HCT116 (cell line): ENCODE results near the gene FGF14. TPM values are rescaled to one million over a fixed set of nuclear protein-coding genes. Genes with fewer than 3 reads are reported as not detected.

Experiments
- ATAC-seq: fragments of 200-7000 bp; cut with Tn5 transposase; 2 replicates; pipeline ENCODE4 v1.9.1; 2020; ENCODE audit warnings: mild to moderate bottlenecking, moderate library complexity
- BruUV-seq: library from RNA; stranded (reverse); fragments of 400-500 nt; replicated peaks from 2 replicates; lab custom pipeline; 2021; lab: Mats Ljungman, UMichigan
- CTCF ChIA-PET: fragments of 300-600 bp; sonication (Branson Sonifier 250); formaldehyde crosslinking; loops from one replicate; lab custom pipeline; 2021; ENCODE audit warnings: antibody characterized with exemption; lab: Charles Lee
- POLR2A ChIA-PET: fragments of 300-600, 350-600 bp; sonication (Branson Sonifier 250); formaldehyde crosslinking; loops from one replicate; lab custom pipeline; 2021; ENCODE audit warnings: antibody characterized with exemption; lab: Charles Lee
- RAD21 ChIA-PET, 2 experiments: fragments of 300-600 bp; sonication (Branson Sonifier 250); formaldehyde crosslinking; loops; one replicate each; lab custom pipeline; 2023; ENCODE audit warnings: low total read pairs in 2 of 2; ENCODE audit not compliant: uncharacterized antibody in 2 of 2, unreplicated experiment in 2 of 2, low non-redundant PET in 1 of 2; lab: Charles Lee
- DNase-seq: peaks from one replicate; pipeline ENCODE4 v3.0.0-alpha.2; 2010; ENCODE audit warnings: low read depth, low spot score
- H2AFZ ChIP-seq: fragments of 200-600 bp; shearing (Covaris generic), sonication (generic); 2 replicates; pipeline ENCODE4 v1.6.1; 2017; ENCODE audit warnings: low read depth, mixed run types, mixed read lengths, antibody characterized with exemption, low read length; ENCODE audit not compliant: poor library complexity, severe bottlenecking
- H3K27ac ChIP-seq: 2 replicates; pipeline ENCODE4 v1.5.1; 2012; ENCODE audit warnings: low read depth, low read length
- H3K27me3 ChIP-seq: fragments of 200-600 bp; sonication (generic); 2 replicates; pipeline ENCODE4 v1.6.1; 2016; ENCODE audit warnings: mixed run types, low read length, mixed read lengths; ENCODE audit not compliant: insufficient read depth
- H3K36me3 ChIP-seq, 2 experiments: fragments of 200-500 bp in 1 of 2; fragments of 200-600 bp in 1 of 2; sonication (Bioruptor generic) in 1 of 2; sonication (generic) in 1 of 2; 2 replicates each; pipeline versions ENCODE4 v1.5.1 to v1.6.1; 2014 to 2016; ENCODE audit warnings: low read length in 2 of 2, inconsistent platforms in 1 of 2, mixed read lengths in 1 of 2, mixed run types in 1 of 2; ENCODE audit not compliant: insufficient read depth in 2 of 2, control insufficient read depth in 1 of 2
- H3K4me1 ChIP-seq, 2 experiments: fragments of 200-600 bp in 1 of 2; sonication (generic) in 1 of 2; 2 replicates each; pipeline versions ENCODE4 v1.5.1 to v1.6.1; 2012 to 2017; ENCODE audit warnings: low read length in 2 of 2, inconsistent platforms in 1 of 2, mild to moderate bottlenecking in 1 of 2, mixed read lengths in 1 of 2, mixed run types in 1 of 2, moderate library complexity in 1 of 2; ENCODE audit not compliant: insufficient read depth in 2 of 2, control insufficient read depth in 1 of 2
- H3K4me2 ChIP-seq: fragments of 200-600 bp; sonication (generic); 2 replicates; pipeline ENCODE4 v1.6.1; 2017; ENCODE audit warnings: mixed run types, low read length, mixed read lengths
- H3K4me3 ChIP-seq, 2 experiments: fragments of 200-600 bp in 1 of 2; sonication (generic) in 1 of 2; replicated peaks in 1 of 2; 2 replicates each; pipeline ENCODE4 v1.5.1; 2011 to 2016; ENCODE audit warnings: low read length in 2 of 2, control low read depth in 1 of 2, low read depth in 1 of 2, mild to moderate bottlenecking in 1 of 2, mixed read lengths in 1 of 2, mixed run types in 1 of 2
- H3K79me2 ChIP-seq: fragments of 200-600 bp; sonication (generic); 2 replicates; pipeline ENCODE4 v1.6.1; 2017; ENCODE audit warnings: mild to moderate bottlenecking, mixed run types, low read length, moderate library complexity, mixed read lengths; ENCODE audit not compliant: insufficient read depth
- H3K9ac ChIP-seq: fragments of 200-600 bp; sonication (generic); 2 replicates; pipeline ENCODE4 v1.6.1; 2016; ENCODE audit warnings: low read length, mixed read lengths
- H3K9me2 ChIP-seq: fragments of 200-600 bp; sonication (generic), shearing (Covaris generic); 2 replicates; pipeline ENCODE4 v1.6.1; 2017; ENCODE audit warnings: mixed run types, mild to moderate bottlenecking, moderate library complexity; ENCODE audit not compliant: insufficient read depth
- H3K9me3 ChIP-seq, 2 experiments: fragments of 200-500 bp in 1 of 2; fragments of 200-600 bp in 1 of 2; sonication (Bioruptor generic) in 1 of 2; sonication (generic) in 1 of 2; 2 replicates each; pipeline ENCODE4 v1.6.1; 2014 to 2017; ENCODE audit warnings: low read length in 2 of 2, mixed read lengths in 2 of 2, inconsistent platforms in 1 of 2, low read depth in 1 of 2, mild to moderate bottlenecking in 1 of 2, mixed run types in 1 of 2, moderate library complexity in 1 of 2; ENCODE audit not compliant: control insufficient read depth in 1 of 2, insufficient read depth in 1 of 2
- H4K20me1 ChIP-seq: fragments of 200-600 bp; sonication (generic), shearing (Covaris generic); 2 replicates; pipeline ENCODE4 v1.6.1; 2017; ENCODE audit warnings: mixed run types, mild to moderate bottlenecking, moderate library complexity; ENCODE audit not compliant: insufficient read depth
- CEBPB ChIP-seq: IDR thresholded peaks from 2 replicates; pipeline ENCODE4 v1.6.1; 2012; ENCODE audit warnings: low read depth
- EGR1 ChIP-seq: IDR thresholded peaks from 2 replicates; pipeline ENCODE4 v1.6.1; 2012; ENCODE audit warnings: low read depth
- ELF1 ChIP-seq: IDR thresholded peaks from 2 replicates; pipeline ENCODE4 v1.6.1; 2012; ENCODE audit warnings: low read depth, borderline replicate concordance
- EZH2 ChIP-seq: fragments of 200-600 bp; sonication (generic); IDR thresholded peaks from 2 replicates; pipeline ENCODE4 v1.6.1; 2017; ENCODE audit warnings: antibody characterized with exemption, mixed run types
- EZH2phosphoT487 ChIP-seq: fragments of 200-600 bp; IDR thresholded peaks from 2 replicates; pipeline ENCODE4 v1.6.1; 2018; ENCODE audit warnings: antibody characterized with exemption, borderline replicate concordance
- FOSL1 ChIP-seq: IDR thresholded peaks from 2 replicates; pipeline ENCODE4 v1.6.1; 2012; ENCODE audit warnings: low read depth
- JUND ChIP-seq: IDR thresholded peaks from 2 replicates; pipeline ENCODE4 v1.6.1; 2012
- POLR2AphosphoS5 ChIP-seq: IDR thresholded peaks from 2 replicates; pipeline ENCODE4 v1.6.1; 2011; ENCODE audit warnings: mild to moderate bottlenecking, low read depth, low read length, moderate library complexity
- RAD21 ChIP-seq: IDR thresholded peaks from 2 replicates; pipeline ENCODE4 v1.6.1; 2012; ENCODE audit warnings: low read depth, mild to moderate bottlenecking
- SIN3A ChIP-seq: IDR thresholded peaks from 2 replicates; pipeline ENCODE4 v1.6.1; 2012; ENCODE audit warnings: low read depth
- SP1 ChIP-seq: IDR thresholded peaks from 2 replicates; pipeline ENCODE4 v1.6.1; 2012; ENCODE audit warnings: low read depth
- TCF7L2 ChIP-seq: IDR thresholded peaks from 2 replicates; pipeline ENCODE4 v1.7.0; 2011; ENCODE audit warnings: borderline replicate concordance, inconsistent platforms; ENCODE audit not compliant: insufficient read depth, insufficient read length; ENCODE audit errors: extremely low read depth
- YY1 ChIP-seq: IDR thresholded peaks from 2 replicates; pipeline ENCODE4 v1.6.1; 2011; ENCODE audit warnings: low read length, low read depth, moderate library complexity, mild to moderate bottlenecking; ENCODE audit not compliant: insufficient replicate concordance; ENCODE audit errors: extremely low read depth
- ZFX ChIP-seq: fragments of 450-650 bp; IDR thresholded peaks from 2 replicates; pipeline ENCODE4 v1.6.1; 2017
- ZNF274 ChIP-seq: fragments of 200-500 bp; sonication (Bioruptor generic); IDR thresholded peaks from 2 replicates; pipeline ENCODE4 v1.6.1; 2014; ENCODE audit warnings: mild to moderate bottlenecking, low read depth, low read length, inconsistent platforms
- intact Hi-C: fragments of 100-400 bp; cut with micrococcal nuclease; formaldehyde crosslinking; loops from 2 replicates; pipeline ENCODE4 v1.10.0; 2022
- total RNA-seq: library from RNA; stranded (reverse); gene quantifications from one replicate; pipeline ENCODE4 v1.2.1, GENCODE V29; 2021; ENCODE audit not compliant: unreplicated experiment
- TF ChIP-seq, protein P1 (sequence below): IDR thresholded peaks from 2 replicates; pipeline ENCODE4 v1.6.1; 2012
- TF ChIP-seq, protein P2 (sequence below): IDR thresholded peaks from 2 replicates; pipeline ENCODE4 v1.6.1; 2012
- TF ChIP-seq, protein P3 (sequence below): IDR thresholded peaks from 2 replicates; pipeline ENCODE4 v1.6.1; 2011; ENCODE audit warnings: mild to moderate bottlenecking, low read length, moderate library complexity; ENCODE audit not compliant: insufficient replicate concordance; ENCODE audit errors: extremely low read depth

The FGF14 gene
- total RNA-seq, 1 experiment from 2014 or later = not detected

DNA sequence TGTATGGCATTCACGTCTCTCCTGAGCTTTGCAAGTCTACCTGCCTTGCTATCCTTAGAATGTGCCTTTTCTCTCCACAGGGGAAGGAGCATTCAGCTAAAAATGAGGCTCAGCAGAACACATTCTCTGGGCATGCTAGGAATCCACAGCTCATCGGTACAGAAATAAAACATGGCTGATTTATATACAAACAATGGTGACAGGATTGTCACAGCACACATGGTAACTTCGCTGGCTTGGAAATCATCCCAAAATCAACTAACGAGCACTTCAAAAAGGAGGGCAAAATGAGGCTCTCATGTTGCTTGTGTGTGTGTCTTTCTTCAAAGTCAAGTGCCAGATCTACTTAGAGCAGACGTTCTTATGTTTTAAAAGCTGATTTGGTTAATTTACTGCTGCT, 373.0 kb downstream of the FGF14 start:
- CTCF ChIA-PET = no interaction called here
- H4K20me1 ChIP-seq = no peaks in the 10 kb centered on the region
- ATAC-seq (no peak), DNase-seq (no peak)
- H3K9me3 ChIP-seq = peaks cover 0 to 6% of the 10 kb centered on the region in 2 experiments; a peak in 1 of 4 replicates
- H3K4me2 ChIP-seq = no peak overlapping the region
- intact Hi-C loops = no loop called here
- no peak overlapping the region for H2AFZ ChIP-seq
- H3K4me1 ChIP-seq = no peaks in the 10 kb centered on the region
- POLR2A ChIA-PET = no interaction called here
- no peaks in the 10 kb centered on the region for H3K36me3 ChIP-seq
- H3K79me2 ChIP-seq = no peaks in the 10 kb centered on the region
- H3K27ac ChIP-seq = no peak overlapping the region
- H3K9me2 ChIP-seq = no peaks in the 10 kb centered on the region
- BruUV-seq = no TSS peak
- RAD21 ChIA-PET = no interaction called here
- H3K27me3 ChIP-seq = no peaks in the 10 kb centered on the region
- H3K4me3 ChIP-seq = no peak overlapping the region
- no peak overlapping the region for H3K9ac ChIP-seq
- TF ChIP-seq, protein P1, sequence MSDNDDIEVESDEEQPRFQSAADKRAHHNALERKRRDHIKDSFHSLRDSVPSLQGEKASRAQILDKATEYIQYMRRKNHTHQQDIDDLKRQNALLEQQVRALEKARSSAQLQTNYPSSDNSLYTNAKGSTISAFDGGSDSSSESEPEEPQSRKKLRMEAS = no peak
- TF ChIP-seq TCF7L2 (no peak), ZFX (no peak), EZH2phosphoT487 (no peak), RAD21 (no peak), JUND (no peak)
- TF ChIP-seq, protein P2, sequence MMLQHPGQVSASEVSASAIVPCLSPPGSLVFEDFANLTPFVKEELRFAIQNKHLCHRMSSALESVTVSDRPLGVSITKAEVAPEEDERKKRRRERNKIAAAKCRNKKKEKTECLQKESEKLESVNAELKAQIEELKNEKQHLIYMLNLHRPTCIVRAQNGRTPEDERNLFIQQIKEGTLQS = no peak

DNA sequence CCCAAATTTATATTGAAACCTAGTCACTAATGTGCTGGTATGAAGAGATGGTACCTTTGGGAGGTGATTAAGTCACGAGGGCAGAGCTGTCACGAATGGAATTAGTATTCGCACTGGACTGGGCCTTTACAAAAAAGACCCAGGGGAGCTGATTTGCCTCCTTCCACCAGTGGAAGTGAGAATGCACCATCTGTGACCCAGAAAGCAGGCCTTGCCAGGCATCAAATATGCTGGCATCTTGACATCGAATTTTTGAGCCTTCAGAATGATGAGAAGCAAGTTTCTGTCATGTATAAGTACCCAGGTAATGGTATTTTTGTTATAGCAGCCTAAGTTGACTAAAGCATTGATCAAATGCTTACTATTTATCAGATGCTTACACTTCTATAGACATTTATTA, 373.6 kb downstream of the FGF14 start:
- POLR2A ChIA-PET = no interaction called here
- no peaks in the 10 kb centered on the region for H3K27me3 ChIP-seq
- RAD21 ChIA-PET = no interaction called here
- H4K20me1 ChIP-seq = no peaks in the 10 kb centered on the region
- no peak for DNase-seq
- H3K4me1 ChIP-seq = no peaks in the 10 kb centered on the region
- no peaks in the 10 kb centered on the region for H3K9me2 ChIP-seq
- H3K36me3 ChIP-seq = no peaks in the 10 kb centered on the region
- intact Hi-C loops = no loop called here
- BruUV-seq = no TSS peak
- CTCF ChIA-PET = no interaction called here
- no peaks in the 10 kb centered on the region for H3K79me2 ChIP-seq
- TF ChIP-seq, protein P2 = no peak
- TF ChIP-seq TCF7L2 (no peak), FOSL1 (no peak), EZH2 (no peak), YY1 (no peak), CEBPB (no peak), SIN3A (no peak), ELF1 (no peak), ZNF274 (no peak), RAD21 (no peak), POLR2AphosphoS5 (no peak), SP1 (no peak), EGR1 (no peak)
- TF ChIP-seq, protein P1 = no peak
- TF ChIP-seq, protein P3, sequence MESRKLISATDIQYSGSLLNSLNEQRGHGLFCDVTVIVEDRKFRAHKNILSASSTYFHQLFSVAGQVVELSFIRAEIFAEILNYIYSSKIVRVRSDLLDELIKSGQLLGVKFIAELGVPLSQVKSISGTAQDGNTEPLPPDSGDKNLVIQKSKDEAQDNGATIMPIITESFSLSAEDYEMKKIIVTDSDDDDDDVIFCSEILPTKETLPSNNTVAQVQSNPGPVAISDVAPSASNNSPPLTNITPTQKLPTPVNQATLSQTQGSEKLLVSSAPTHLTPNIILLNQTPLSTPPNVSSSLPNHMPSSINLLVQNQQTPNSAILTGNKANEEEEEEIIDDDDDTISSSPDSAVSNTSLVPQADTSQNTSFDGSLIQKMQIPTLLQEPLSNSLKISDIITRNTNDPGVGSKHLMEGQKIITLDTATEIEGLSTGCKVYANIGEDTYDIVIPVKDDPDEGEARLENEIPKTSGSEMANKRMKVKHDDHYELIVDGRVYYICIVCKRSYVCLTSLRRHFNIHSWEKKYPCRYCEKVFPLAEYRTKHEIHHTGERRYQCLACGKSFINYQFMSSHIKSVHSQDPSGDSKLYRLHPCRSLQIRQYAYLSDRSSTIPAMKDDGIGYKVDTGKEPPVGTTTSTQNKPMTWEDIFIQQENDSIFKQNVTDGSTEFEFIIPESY = no peak
- TF ChIP-seq, all 23 proteins: peak for 0
- Histone ChIP-seq H2AFZ (no peak overlapping the region), H3K27ac (no peak overlapping the region), H3K4me2 (no peak overlapping the region), H3K4me3 (no peak overlapping the region), H3K9ac (no peak overlapping the region), H3K9me3 (peaks cover 0 to 6% of the 10 kb centered on the region in 2 experiments; a peak in 1 of 4 replicates)
- ATAC-seq = no peak
